Dermis microvascular lymphatic vessel endothelial cell (primary cell): ENCODE data around the gene CHN2. TPM values are rescaled to one million over a fixed set of nuclear protein-coding genes. Genes with fewer than 3 reads are reported as not detected.
A peak's percentile ranks its signal among the peaks of the same experiment; 100 is the strongest.
"Not testable (repeated sequence)": the region's sequence is repeated elsewhere in the genome, so short reads cannot be mapped to it uniquely, and the experiment has no call there.

Experiments used
- DNase-seq, 2 donors: peaks; one replicate each; pipeline versions ENCODE4 v3.0.0 to v3.0.0-alpha.2; 2010; ENCODE audit warnings: low read depth in 2 of 2
- total RNA-seq: library from RNA; depleted of rRNA; stranded (reverse); fragments of >200 nt; gene quantifications from 2 replicates; pipeline ENCODE4 v1.2.1, GENCODE V29; 2014

Gene CHN2
- total RNA-seq, 1 donor from 2014 or later: 0.90 TPM

DNA sequence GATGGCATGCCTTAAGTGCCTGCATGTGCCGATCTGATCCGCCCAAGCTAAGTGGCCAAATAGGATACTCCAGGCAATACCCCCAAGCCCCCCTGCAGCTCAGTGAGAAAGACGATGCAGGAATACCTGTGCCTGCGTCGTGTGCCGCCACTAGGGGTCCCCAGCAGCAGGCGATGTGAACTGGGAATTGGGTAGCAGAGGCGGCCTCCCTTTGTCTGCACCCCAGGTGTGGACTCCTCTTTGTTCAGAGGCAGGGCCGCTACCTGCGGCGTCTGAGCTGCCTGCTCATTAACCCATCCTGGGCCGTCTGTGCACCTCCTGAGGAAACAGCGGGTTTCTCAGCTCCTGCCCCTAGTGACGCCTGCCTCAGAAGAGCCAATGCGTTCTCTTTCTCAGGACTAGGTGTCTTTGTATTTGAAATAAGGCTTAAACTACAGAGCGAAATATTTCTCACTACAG lies 4.8 kb upstream of the CHN2 start:
- DNase-seq: peak in 1 of 2 donors; percentile 49

GRCh38 chr7:29190349-29191045 lies 4.1 kb upstream of the CHN2 start:
- DNase-seq: no peak

GRCh38 chr7:29192323-29192722 lies 2.3 kb upstream of the CHN2 start:
- no peak for DNase-seq

GRCh38 chr7:29192811-29193210 lies 1.8 kb upstream of the CHN2 start:
- DNase-seq: no peak

DNA sequence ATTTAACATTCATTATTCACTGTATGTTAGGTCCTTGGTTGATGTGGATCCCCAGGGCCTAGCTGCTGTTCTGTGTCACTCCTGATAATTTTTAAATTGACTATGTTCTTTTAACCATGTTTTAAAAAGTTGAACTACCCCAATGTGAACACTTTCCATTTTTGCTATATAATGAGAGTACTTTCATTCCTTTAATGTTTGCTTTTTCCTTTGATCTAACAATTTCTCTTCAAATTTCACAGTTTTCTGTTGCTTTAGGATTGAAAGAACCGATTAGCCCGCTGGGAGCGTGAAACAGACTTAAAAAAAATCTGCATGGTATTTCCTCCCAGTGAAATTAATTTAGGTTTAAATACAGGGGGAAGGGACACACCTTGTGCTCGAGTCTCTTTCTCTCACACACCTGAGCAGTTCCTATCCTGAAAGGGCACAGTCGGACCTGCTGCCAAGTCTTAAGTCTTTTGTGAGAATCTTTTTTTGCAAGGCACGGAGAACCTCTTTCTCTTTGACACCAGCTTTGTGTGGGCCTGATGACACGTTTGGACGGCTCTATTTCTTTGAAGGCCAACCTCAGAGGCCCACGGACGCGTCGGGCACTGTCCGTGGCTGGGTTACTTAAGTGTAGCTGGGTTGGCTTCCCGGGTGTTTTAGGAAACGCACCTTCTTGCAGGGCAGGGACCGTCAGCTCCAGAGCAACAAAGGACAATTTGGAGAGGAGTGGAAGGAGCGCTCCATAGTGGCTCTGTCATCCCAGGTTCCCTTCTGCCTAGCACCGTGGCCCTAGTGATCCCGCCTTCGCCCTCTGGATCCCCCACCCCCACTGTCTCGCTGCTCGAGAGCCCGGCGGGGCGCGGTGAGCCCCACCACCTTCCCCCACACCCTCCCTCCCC lies 1.0 kb upstream of the CHN2 start:
- DNase-seq: no peak

DNA sequence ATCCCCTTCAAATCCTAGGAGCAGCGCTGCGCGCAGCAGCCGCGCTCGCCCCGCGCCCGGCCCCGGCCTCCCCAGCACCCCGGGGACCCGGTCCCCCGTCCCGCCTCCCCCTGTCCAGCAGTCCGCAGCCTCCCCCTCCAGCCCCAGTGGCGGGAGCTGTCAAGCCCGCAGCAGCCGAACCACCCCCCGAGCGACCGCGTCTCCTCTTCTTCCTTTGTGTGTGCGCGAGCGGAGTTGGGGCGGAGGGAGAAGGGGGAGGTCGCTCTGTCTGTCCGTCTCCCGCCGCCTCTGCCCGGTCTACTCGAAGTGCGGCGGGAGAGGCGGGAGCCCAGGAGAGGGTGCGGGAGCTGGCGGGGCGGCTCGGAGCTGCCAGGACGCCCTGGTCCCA lies 375 bp upstream of the CHN2 start:
- peak in 1 of 2 donors; percentile 24 for DNase-seq

DNA sequence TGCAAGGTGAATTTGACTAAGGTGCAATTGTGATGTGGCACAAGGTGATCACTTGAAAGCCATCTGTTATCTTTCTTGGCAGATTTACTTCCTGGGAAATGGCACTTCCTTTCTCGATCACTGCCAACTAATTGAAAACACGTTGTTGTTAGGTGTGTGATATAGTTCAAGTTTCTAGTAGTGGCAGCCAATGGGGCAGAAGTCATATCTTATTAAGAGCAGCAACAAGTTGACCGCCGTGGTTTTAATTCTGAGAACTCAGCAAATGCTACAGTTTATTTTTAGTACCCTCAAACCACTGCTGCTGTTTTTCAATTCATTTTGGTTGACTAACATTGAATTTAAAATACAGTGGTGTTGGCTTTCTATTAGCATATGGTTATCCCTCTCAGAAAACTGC lies 1.6 kb downstream of the CHN2 start:
- DNase-seq: no peak

- no peak for DNase-seq
Observed at GRCh38 chr7:29196971-29197595, 2.5 kb downstream of the CHN2 start.

DNA sequence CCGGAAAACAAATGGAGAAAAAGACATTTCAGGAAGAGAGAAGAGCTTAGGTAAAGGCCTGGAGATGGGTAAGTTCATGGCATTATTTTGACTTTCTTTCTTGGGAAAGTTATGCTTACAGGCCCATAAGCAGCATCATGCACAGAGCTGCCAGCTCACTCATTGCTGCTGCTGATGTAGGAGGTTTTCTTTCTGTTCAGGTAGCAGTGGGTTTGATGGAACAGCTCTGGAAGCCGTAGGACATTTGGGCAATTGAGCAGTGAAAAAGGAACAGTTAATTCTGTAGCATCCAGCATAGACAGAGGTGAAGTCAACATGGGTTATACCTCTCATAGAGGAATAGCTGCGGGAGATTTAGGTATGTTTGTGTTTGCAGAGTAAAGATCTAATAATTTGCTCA lies 3.3 kb downstream of the CHN2 start:
- no peak for DNase-seq

- no peak for DNase-seq
Observed at GRCh38 chr7:29199776-29200175, 5.2 kb downstream of the CHN2 start.

DNA sequence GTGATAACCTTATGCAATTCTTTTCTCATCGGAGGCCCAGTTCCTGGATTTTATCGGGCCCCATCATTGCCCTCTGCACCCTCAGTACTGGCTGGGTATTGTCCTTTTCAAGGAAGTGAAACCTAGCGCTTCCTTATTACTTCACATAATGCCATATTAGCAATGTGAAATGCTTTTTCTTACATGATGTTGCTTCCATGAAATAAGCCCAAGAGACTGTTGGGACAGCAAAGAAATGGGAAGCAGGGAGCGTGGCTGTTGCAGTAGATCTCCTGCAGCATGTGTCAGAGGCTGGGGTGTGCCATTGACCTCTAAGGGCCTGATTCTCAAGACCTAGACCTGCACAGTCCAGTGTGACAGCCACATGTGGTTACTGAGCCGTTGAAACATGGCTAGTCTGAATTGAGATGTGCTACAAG lies 8.1 kb downstream of the CHN2 start:
- no peak for DNase-seq

- no peak for DNase-seq
Observed at GRCh38 chr7:29204491-29205272, 10.1 kb downstream of the CHN2 start.

DNA sequence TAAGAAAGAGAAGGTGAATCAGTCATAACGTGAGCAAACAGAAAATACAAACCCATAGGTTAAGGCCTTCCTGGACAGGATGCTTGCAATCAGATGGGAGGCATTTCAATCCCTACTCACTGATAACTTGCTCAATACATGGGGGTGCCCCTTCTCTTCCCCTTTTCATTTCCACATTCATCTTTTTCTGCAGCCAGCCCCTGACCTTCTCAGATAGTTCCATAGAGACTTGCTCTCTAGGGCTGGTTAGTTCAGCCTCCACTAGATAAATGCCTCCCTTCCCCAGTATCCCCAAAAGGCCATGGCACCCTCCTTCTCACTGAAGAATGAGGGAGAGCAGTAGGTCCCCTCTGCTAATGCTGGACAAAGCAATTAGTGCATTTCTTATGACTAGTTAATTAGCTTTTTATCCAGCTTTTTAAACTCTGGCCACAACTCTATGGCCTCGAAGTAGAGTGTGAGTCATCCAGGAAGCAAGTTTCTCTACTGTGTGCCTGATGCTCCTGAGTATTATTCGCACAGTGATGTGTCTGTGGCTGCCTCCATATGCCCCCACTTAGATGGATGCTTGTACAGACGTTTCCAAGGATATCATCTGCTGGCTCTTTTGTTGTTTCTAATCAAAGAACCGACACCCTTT lies 12.7 kb downstream of the CHN2 start:
- peak in 1 of 2 donors; percentile 32 for DNase-seq

- no peak for DNase-seq
Observed at GRCh38 chr7:29208410-29209250, 14.1 kb downstream of the CHN2 start.

DNA sequence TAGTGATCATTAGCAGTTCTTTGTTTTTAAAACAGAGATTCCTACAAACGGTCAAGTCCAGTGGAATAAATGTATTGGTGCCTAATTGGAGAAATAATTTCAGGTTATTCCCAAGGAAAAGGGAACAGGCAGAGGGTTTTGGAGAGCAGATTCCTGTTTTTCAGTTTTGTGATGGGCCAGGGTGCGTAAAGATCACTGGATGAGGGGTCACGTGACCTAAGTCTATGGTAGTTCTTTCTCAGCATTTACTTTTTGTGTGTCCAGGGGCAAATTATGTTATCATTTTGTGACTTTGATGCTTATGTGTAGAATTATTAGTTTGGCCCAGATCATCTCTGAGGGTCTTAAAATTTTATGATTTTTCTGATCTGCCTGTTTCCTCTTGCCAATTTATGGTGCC lies 15.2 kb downstream of the CHN2 start:
- DNase-seq: no peak

DNA sequence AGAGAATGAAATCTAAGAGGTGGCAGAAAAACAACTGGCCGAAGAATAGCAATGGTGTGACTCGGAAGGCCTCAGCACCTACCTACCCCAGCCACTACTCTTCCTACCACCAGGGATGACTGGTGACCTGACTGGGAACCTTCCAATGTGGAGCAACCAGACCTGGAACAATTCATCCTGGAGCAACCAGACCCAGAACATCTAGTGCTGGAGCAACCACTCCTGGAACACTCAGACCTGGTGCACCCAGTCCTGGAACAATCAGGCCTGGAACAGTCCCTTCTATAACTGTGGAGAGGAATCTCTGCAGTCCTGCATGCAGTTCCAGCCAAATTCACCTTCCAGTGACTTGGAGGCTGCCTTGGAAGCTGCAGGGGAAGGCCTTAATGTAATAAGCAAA lies 18.2 kb downstream of the CHN2 start:
- DNase-seq: not testable (repeated sequence)

DNA sequence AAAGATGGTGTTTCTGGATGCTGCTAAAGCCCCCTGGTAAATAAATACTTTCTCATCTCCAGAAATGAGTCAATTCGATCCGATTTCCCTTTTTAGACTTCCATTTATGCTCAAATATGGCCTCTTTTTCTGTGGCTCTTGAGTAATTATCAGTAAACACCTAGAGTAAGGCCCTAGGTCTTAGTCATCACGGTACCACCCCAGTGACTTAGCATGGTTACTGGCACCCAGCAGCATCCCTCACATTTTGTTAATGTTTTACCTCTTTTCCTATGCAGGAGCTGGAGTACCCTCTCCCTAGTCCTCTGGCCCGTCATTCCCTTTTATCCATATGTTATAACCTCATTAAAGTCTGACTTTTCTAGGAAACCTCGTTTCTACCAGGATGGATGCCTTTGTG lies 19.5 kb downstream of the CHN2 start:
- DNase-seq: no peak

DNA sequence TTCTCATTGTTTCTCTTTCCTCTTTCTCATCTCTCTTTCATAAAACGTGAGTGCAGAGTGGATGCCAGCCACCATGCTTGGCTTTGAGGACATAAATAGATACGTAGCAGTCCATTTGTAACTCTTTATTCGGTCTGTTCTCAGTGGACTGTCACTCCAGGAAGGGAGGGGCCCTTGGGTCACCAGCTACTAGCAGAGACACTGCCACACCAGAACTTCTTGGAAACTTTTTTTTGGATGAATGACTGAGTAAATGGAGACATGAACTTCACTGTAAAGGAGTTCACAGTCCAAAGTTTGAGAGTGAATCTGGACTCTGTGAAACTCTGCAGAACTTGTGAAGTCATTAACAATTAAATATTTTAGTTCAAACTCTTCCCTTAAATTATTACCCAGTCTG lies 20.2 kb downstream of the CHN2 start:
- DNase-seq: no peak

- no peak for DNase-seq
Observed at GRCh38 chr7:29216128-29216527, 21.6 kb downstream of the CHN2 start.

GRCh38 chr7:29217113-29217512 lies 22.5 kb downstream of the CHN2 start:
- no peak for DNase-seq
